ENCODE measurements around the gene KTN1. TPM values are rescaled to one million over a fixed set of nuclear protein-coding genes. Genes with fewer than 3 reads are reported as not detected.
A peak's percentile ranks its signal among the peaks of the same experiment; 100 is the strongest.

KTN1 gene
- total RNA-seq, 1 donor from 2014 or later: 193 TPM

GRCh38 chr14:55593698-55594097 lies 13.7 kb downstream of the KTN1 start:
- Histone ChIP-seq H3K4me1 (ENCODE audit: insufficient read depth, low read length) (peaks cover 8% of the 10 kb centered on the region), H3K27me3 (ENCODE audit: insufficient read depth, low read length) (no peaks in the 10 kb centered on the region), H3K9me3 (ENCODE audit: insufficient read depth, low read depth, low read length) (no peaks in the 10 kb centered on the region), H4K20me1 (ENCODE audit: insufficient read depth, low read length) (peaks cover 51% of the 10 kb centered on the region), H2AFZ (ENCODE audit: low read depth, low read length) (no peak overlapping the region), H3K27ac (ENCODE audit: low read depth, low read length) (no peak overlapping the region), H3K79me2 (ENCODE audit: insufficient read depth, low read length) (peaks cover 94% of the 10 kb centered on the region), H3K4me2 (ENCODE audit: low read length) (no peak overlapping the region), H3K9ac (ENCODE audit: low read length) (no peak overlapping the region), H3K36me3 (ENCODE audit: insufficient read depth, low read length) (no peaks in the 10 kb centered on the region), H3K4me3 (ENCODE audit: insufficient read depth, low read depth, low read length) (no peak overlapping the region)
- no peak for DNase-seq (ENCODE audit: low read depth)
- H3K4me1 Mint-ChIP-seq (ENCODE audit: low read depth, unreplicated experiment): peaks cover 32% of the 10 kb centered on the region
- H3K27me3 Mint-ChIP-seq (ENCODE audit: low read depth, unreplicated experiment): no peaks in the 10 kb centered on the region
- TF ChIP-seq EZH2 (IDR thresholded peaks at IDR 0.05; ENCODE audit: insufficient read depth, low read length) (no peak), CTCF (IDR thresholded peaks at IDR 0.05; ENCODE audit: insufficient read depth, low read depth, low read length) (no peak)
- no peak overlapping the region for H3K4me3 Mint-ChIP-seq (ENCODE audit: unreplicated experiment)
- H3K36me3 Mint-ChIP-seq (ENCODE audit: low read depth, unreplicated experiment): no peaks in the 10 kb centered on the region
- no peak overlapping the region for H3K27ac Mint-ChIP-seq (ENCODE audit: unreplicated experiment)
- peaks cover 3% of the 10 kb centered on the region for H3K9me3 Mint-ChIP-seq (ENCODE audit: unreplicated experiment)
- FAIRE-seq: no peak

DNA sequence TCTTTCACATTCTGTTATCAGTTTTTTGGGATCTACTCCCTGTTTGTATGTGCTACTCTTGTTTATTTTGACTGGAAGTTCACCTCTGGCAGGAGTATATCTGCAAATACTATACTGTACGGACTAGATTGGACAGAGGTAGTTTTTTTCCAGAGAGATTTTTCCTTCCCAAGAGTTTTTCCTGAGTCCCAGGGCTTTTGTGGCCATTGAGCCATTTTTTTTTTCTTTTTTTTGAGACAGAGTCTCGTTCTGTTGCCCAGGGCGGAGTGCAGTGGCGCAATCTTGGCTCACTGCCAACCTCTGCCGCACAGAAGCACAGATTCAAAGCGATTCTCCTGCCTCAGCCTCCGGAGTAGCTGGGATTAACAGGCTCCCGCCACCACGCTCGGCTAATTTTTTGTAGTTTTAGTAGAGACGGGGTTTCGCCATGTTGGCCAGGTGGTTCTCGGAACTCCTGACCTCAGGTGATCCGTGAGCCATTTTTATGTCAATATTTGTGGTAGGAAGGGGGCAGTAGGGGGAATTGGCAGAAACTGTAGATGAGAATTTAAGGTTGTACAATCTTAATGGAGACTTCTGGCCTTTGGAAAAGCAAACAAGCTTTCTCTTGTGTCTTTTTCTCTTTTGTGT lies 19.4 kb downstream of the KTN1 start:
- H3K79me2 ChIP-seq (ENCODE audit: insufficient read depth, low read length): peaks cover 89% of the 10 kb centered on the region

More for the DNA sequence above, 19.4 kb downstream of the KTN1 start:
- H2AFZ ChIP-seq (ENCODE audit: low read depth, low read length): no peak overlapping the region
- peaks cover 34% of the 10 kb centered on the region for H3K4me1 Mint-ChIP-seq (ENCODE audit: low read depth, unreplicated experiment)
- peaks cover 13% of the 10 kb centered on the region for H4K20me1 ChIP-seq (ENCODE audit: insufficient read depth, low read length)
- no peak for TF ChIP-seq EZH2 (IDR thresholded peaks at IDR 0.05; ENCODE audit: insufficient read depth, low read length)
- no peak for TF ChIP-seq CTCF (IDR thresholded peaks at IDR 0.05; ENCODE audit: insufficient read depth, low read depth, low read length)
- no peaks in the 10 kb centered on the region for H3K27me3 Mint-ChIP-seq (ENCODE audit: low read depth, unreplicated experiment)
- H3K9ac ChIP-seq (ENCODE audit: low read length): no peak overlapping the region
- H3K4me3 Mint-ChIP-seq (ENCODE audit: unreplicated experiment): no peak overlapping the region
- H3K4me3 ChIP-seq (ENCODE audit: insufficient read depth, low read depth, low read length): no peak overlapping the region
- H3K4me2 ChIP-seq (ENCODE audit: low read length): no peak overlapping the region
- DNase-seq (ENCODE audit: low read depth): no peak
- H3K36me3 Mint-ChIP-seq (ENCODE audit: low read depth, unreplicated experiment): no peaks in the 10 kb centered on the region
- no peak for FAIRE-seq
- no peak overlapping the region for H3K27ac ChIP-seq (ENCODE audit: low read depth, low read length)
- no peaks in the 10 kb centered on the region for H3K36me3 ChIP-seq (ENCODE audit: insufficient read depth, low read length)
- peaks cover 3% of the 10 kb centered on the region for H3K9me3 Mint-ChIP-seq (ENCODE audit: unreplicated experiment)
- peak overlapping the region; percentile 49 for H3K27ac Mint-ChIP-seq (ENCODE audit: unreplicated experiment)
- H3K27me3 ChIP-seq (ENCODE audit: insufficient read depth, low read length): no peaks in the 10 kb centered on the region
- no peaks in the 10 kb centered on the region for H3K9me3 ChIP-seq (ENCODE audit: insufficient read depth, low read depth, low read length)
- peaks cover 21% of the 10 kb centered on the region for H3K4me1 ChIP-seq (ENCODE audit: insufficient read depth, low read length)
